Measurements from ENCODE around the gene LGALS1. TPM values are rescaled to one million over a fixed set of nuclear protein-coding genes. Genes with fewer than 3 reads are reported as not detected.

The LGALS1 gene
- total and polyA plus RNA-seq, 2 donors (not counting 1 experiment from before 2014, with no cell fraction given) = 106 to 207 TPM

GRCh38 chr22:37661160-37661924, 14.1 kb upstream of the LGALS1 start:
- POLR2A ChIA-PET = interaction anchor here (0.5 to 2.0 kb wide), 11 partner anchors 11 to 617 kb away, joined by 3 to 13 read pairs (median 5); partner anchors contain the start of genes GGA1, LGALS1 and NOL12
- Mint-ChIP-seq H3K4me3 (peak overlapping the region; percentile 89), H3K4me1 (peaks cover 49% of the 10 kb centered on the region), H3K27me3 (no peaks in the 10 kb centered on the region), H3K9me3 (ENCODE audit: insufficient read depth) (no peaks in the 10 kb centered on the region), H3K27ac (peak overlapping the region; percentile 88)
- DNase-seq (peak; percentile 69), ATAC-seq (ENCODE audit: low read depth) (no peak)
- peaks cover 38 to 49% of the 10 kb centered on the region in 2 donors for H3K4me1 ChIP-seq (ENCODE audit: control insufficient read depth in 2 of 2, insufficient read depth in 2 of 2, low read length in 2 of 2)
- peaks cover 48% of the 10 kb centered on the region for H3K79me2 ChIP-seq (ENCODE audit: control insufficient read depth, insufficient read depth, low read length)
- H3K9ac ChIP-seq (ENCODE audit: low read length) = no peak overlapping the region
- no peak overlapping the region for H3K4me3 ChIP-seq (ENCODE audit: control extremely low read depth in 1 of 5, extremely low read depth in 1 of 5, insufficient read depth in 1 of 5, low read depth in 2 of 5, low read length in 4 of 5)
- peaks cover 0 to 13% of the 10 kb centered on the region in 2 experiments for H3K36me3 ChIP-seq (replicated peaks in 1 of 2; ENCODE audit: control extremely low read depth in 1 of 2, control insufficient read depth in 1 of 2, extremely low read depth in 1 of 2, insufficient read depth in 2 of 2, low read length in 1 of 2)
- TF ChIP-seq, protein P1, sequence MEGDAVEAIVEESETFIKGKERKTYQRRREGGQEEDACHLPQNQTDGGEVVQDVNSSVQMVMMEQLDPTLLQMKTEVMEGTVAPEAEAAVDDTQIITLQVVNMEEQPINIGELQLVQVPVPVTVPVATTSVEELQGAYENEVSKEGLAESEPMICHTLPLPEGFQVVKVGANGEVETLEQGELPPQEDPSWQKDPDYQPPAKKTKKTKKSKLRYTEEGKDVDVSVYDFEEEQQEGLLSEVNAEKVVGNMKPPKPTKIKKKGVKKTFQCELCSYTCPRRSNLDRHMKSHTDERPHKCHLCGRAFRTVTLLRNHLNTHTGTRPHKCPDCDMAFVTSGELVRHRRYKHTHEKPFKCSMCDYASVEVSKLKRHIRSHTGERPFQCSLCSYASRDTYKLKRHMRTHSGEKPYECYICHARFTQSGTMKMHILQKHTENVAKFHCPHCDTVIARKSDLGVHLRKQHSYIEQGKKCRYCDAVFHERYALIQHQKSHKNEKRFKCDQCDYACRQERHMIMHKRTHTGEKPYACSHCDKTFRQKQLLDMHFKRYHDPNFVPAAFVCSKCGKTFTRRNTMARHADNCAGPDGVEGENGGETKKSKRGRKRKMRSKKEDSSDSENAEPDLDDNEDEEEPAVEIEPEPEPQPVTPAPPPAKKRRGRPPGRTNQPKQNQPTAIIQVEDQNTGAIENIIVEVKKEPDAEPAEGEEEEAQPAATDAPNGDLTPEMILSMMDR (IDR thresholded peaks at IDR 0.05) = peak; percentile 35
- no peak for TF ChIP-seq EZH2 (IDR thresholded peaks at IDR 0.05; ENCODE audit: borderline replicate concordance, insufficient read depth, low read depth, low read length, poor library complexity, severe bottlenecking)
- no peak overlapping the region for H2AFZ ChIP-seq (ENCODE audit: insufficient read depth, low read depth, low read length, poor library complexity, severe bottlenecking)
- 63% methylated on average over 7 of the region's 12 CpGs for WGBS (ENCODE audit: insufficient coverage)
- H3K9me3 ChIP-seq (ENCODE audit: control extremely low read depth in 1 of 3, control insufficient read depth in 2 of 3, insufficient read depth in 1 of 3, low read length in 2 of 3) = no peaks in the 10 kb centered on the region
- CTCF ChIA-PET = interaction anchor here (0.7 to 22.6 kb wide), 13 partner anchors 9 to 1210 kb away, joined by 3 to 462 read pairs (median 6); partner anchors contain the start of genes GGA1, LGALS1 and NOL12
- H3K27me3 ChIP-seq (replicated peaks in 1 of 4; ENCODE audit: control extremely low read depth in 1 of 4, control insufficient read depth in 3 of 4, insufficient read depth in 4 of 4, low read length in 3 of 4) = no peaks in the 10 kb centered on the region
- peak overlapping the region; percentile 45 to 71 for H3K27ac ChIP-seq (ENCODE audit: low read length in 2 of 2)
- peak overlapping the region; percentile 97 for H3K4me2 ChIP-seq (replicated peaks; ENCODE audit: low read depth, low read length, poor library complexity, severe bottlenecking)
- intact Hi-C loops (cut with micrococcal nuclease) = loop anchor here (1.0 kb wide), 1 partner anchor 20 kb away; no protein-coding TSS in a partner anchor
- H4K20me1 ChIP-seq (ENCODE audit: control insufficient read depth, insufficient read depth, low read length, poor library complexity, severe bottlenecking) = peaks cover 8% of the 10 kb centered on the region

DNA sequence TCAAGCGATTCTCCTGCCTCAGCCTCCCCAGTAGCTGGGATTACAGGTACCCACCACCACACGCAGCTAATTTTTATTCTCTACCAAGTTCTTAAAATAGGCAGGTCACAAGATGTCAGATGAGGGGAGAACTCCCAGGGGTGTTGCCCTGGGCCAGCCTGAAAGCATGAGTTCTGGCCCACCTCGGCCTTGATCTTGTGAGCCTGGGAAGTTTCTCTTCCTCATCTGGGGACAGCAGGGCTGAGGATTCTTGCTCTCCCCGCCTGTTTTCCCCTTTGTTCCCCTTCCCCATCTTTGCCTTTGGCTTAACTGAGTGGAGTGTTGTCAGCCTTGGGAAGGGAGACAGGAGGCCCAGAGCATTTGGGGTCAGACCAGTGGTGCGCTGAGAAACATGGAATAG, 13.4 kb upstream of the LGALS1 start:
- Histone ChIP-seq H3K4me3 (ENCODE audit: control extremely low read depth in 1 of 5, extremely low read depth in 1 of 5, insufficient read depth in 1 of 5, low read depth in 2 of 5, low read length in 4 of 5) (no peak overlapping the region), H3K27me3 (replicated peaks in 1 of 4; ENCODE audit: control extremely low read depth in 1 of 4, control insufficient read depth in 3 of 4, insufficient read depth in 4 of 4, low read length in 3 of 4) (no peaks in the 10 kb centered on the region), H3K4me1 (ENCODE audit: control insufficient read depth in 2 of 2, insufficient read depth in 2 of 2, low read length in 2 of 2) (peaks cover 38 to 49% of the 10 kb centered on the region in 2 donors), H2AFZ (ENCODE audit: insufficient read depth, low read depth, low read length, poor library complexity, severe bottlenecking) (no peak overlapping the region), H4K20me1 (ENCODE audit: control insufficient read depth, insufficient read depth, low read length, poor library complexity, severe bottlenecking) (peaks cover 8% of the 10 kb centered on the region), H3K36me3 (replicated peaks in 1 of 2; ENCODE audit: control extremely low read depth in 1 of 2, control insufficient read depth in 1 of 2, extremely low read depth in 1 of 2, insufficient read depth in 2 of 2, low read length in 1 of 2) (peaks cover 0 to 18% of the 10 kb centered on the region in 2 experiments), H3K4me2 (replicated peaks; ENCODE audit: low read depth, low read length, poor library complexity, severe bottlenecking) (peak overlapping the region; percentile 97), H3K9me3 (ENCODE audit: control extremely low read depth in 1 of 3, control insufficient read depth in 2 of 3, insufficient read depth in 1 of 3, low read length in 2 of 3) (no peaks in the 10 kb centered on the region), H3K79me2 (ENCODE audit: control insufficient read depth, insufficient read depth, low read length) (peaks cover 48% of the 10 kb centered on the region), H3K9ac (ENCODE audit: low read length) (no peak overlapping the region), H3K27ac (ENCODE audit: low read length in 2 of 2) (peak overlapping the region; percentile 45 to 71)
- POLR2A ChIA-PET = interaction anchor here (0.6 to 2.0 kb wide), 6 partner anchors 13 to 34 kb away, joined by 4 to 13 read pairs (median 6); partner anchors contain the start of genes LGALS1 and NOL12
- intact Hi-C loops (cut with micrococcal nuclease) = no loop called here
- peaks cover 49% of the 10 kb centered on the region for H3K4me1 Mint-ChIP-seq
- DNase-seq (peak; percentile 76), ATAC-seq (ENCODE audit: low read depth) (no peak)
- TF ChIP-seq, protein P1 (IDR thresholded peaks at IDR 0.05) = no peak
- no peak for TF ChIP-seq EZH2 (IDR thresholded peaks at IDR 0.05; ENCODE audit: borderline replicate concordance, insufficient read depth, low read depth, low read length, poor library complexity, severe bottlenecking)
- 86% methylated on average over 2 of the region's 5 CpGs for WGBS (ENCODE audit: insufficient coverage)
- CTCF ChIA-PET = interaction anchor here (0.7 to 22.6 kb wide), 14 partner anchors 9 to 1081 kb away, joined by 3 to 462 read pairs (median 7); partner anchors contain the start of genes GGA1, LGALS1 and NOL12
- no peaks in the 10 kb centered on the region for H3K9me3 Mint-ChIP-seq (ENCODE audit: insufficient read depth)
- no peaks in the 10 kb centered on the region for H3K27me3 Mint-ChIP-seq
- H3K27ac Mint-ChIP-seq = peak overlapping the region; percentile 94
- peak overlapping the region; percentile 71 for H3K4me3 Mint-ChIP-seq

Measured in B cell (primary cell).